ENCODE data around the gene DDX54. TPM values are rescaled to one million over a fixed set of nuclear protein-coding genes. Genes with fewer than 3 reads are reported as not detected.

Gene DDX54
- total and polyA plus RNA-seq, 12 donors: 16.5 to 52.7 (median 37.5) TPM

DNA sequence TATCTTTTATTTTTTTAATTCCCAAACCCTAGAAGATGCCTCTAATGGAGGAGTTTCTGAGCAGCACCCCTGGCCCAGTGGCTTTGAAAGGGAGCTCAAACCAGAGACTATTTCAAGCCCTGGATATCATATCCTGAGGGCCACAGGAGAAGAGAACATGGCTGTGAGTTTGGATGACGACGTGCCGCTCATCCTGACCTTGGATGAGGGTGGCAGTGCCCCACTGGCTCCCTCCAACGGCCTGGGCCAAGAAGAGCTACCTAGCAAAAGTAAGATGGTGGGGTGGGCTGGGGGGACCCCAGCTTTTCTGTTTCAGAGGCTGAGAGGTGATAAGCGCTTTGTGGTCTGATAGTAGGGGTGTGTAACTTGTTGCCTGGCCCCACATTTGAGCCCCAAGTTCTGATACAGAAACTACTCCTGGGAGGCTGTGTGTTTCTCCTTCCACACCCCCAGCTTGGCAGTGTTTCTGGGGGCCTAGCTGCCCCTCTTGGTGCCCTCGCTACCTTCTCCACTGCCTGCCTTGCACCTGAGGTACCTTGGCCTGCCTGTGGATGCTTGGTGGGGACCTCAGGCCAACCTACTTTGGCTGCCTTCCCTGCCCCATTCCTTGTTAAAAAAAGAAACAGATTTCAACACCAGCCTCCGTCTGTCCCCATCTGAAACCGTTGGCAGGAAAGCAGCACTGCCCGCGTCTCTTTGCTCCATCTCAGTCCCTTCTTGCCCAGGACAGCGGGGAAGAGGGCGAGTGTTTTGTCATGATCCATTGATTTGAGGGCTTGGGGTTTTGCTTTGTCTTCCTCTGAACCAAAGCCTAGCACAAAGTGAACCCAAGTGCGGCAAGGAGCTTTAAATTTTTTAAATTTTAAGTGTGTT lies 41.7 kb upstream of the DDX54 start:
- peaks cover 0 to 59% (median 19%) of the 10 kb centered on the region in 9 donors for H3K36me3 ChIP-seq
- WGBS, 2 donors: 48 to 62% methylated on average over 13 of the region's 13 CpGs
- H3K4me1 ChIP-seq: peaks cover 40 to 94% (median 90%) of the 10 kb centered on the region in 9 donors
- H3K27me3 ChIP-seq: no peaks in the 10 kb centered on the region
- peak; percentile 31 to 65 (median 57) for ATAC-seq
- H3K4me3 ChIP-seq: no peak overlapping the region
- peak overlapping the region; percentile 45 to 98 (median 87) for H3K27ac ChIP-seq
- intact Hi-C loops (cut with DNase I): no loop called here
- H3K9me3 ChIP-seq: no peaks in the 10 kb centered on the region
- DNase-seq: peak; percentile 43 to 67
- TF ChIP-seq, protein P1, sequence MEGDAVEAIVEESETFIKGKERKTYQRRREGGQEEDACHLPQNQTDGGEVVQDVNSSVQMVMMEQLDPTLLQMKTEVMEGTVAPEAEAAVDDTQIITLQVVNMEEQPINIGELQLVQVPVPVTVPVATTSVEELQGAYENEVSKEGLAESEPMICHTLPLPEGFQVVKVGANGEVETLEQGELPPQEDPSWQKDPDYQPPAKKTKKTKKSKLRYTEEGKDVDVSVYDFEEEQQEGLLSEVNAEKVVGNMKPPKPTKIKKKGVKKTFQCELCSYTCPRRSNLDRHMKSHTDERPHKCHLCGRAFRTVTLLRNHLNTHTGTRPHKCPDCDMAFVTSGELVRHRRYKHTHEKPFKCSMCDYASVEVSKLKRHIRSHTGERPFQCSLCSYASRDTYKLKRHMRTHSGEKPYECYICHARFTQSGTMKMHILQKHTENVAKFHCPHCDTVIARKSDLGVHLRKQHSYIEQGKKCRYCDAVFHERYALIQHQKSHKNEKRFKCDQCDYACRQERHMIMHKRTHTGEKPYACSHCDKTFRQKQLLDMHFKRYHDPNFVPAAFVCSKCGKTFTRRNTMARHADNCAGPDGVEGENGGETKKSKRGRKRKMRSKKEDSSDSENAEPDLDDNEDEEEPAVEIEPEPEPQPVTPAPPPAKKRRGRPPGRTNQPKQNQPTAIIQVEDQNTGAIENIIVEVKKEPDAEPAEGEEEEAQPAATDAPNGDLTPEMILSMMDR (IDR thresholded peaks at IDR 0.05): peak in 2 of 9 donors; percentile 27 to 28

DNA sequence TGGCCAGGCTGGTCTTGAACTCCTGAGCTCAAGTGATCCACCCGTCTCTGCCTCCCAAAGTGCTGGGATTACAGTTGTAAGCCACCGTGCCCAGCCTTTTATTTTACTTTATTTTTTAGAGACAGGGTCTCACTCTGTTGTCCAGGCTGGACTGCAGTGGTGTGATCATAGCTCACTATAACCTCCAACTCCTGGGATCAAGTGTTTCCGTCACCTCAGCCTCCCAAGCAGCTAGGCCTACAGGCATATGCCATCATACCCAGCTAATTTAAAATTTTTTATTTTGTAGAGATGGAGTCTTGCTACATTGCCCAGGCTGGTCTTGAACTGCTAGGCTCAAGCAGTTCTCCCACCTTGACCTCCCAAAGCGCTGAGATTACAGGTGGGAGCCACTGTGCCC lies 39.7 kb upstream of the DDX54 start:
- intact Hi-C loops (cut with DNase I): loop anchor here in 3 of 10 donors (5.0 kb wide), 3 partner anchors 32 to 38 kb away; partner anchors contain the start of genes DDX54 (in 1 of the 3) and RITA1 (in 1 of the 3)
- ATAC-seq: no peak

DNA sequence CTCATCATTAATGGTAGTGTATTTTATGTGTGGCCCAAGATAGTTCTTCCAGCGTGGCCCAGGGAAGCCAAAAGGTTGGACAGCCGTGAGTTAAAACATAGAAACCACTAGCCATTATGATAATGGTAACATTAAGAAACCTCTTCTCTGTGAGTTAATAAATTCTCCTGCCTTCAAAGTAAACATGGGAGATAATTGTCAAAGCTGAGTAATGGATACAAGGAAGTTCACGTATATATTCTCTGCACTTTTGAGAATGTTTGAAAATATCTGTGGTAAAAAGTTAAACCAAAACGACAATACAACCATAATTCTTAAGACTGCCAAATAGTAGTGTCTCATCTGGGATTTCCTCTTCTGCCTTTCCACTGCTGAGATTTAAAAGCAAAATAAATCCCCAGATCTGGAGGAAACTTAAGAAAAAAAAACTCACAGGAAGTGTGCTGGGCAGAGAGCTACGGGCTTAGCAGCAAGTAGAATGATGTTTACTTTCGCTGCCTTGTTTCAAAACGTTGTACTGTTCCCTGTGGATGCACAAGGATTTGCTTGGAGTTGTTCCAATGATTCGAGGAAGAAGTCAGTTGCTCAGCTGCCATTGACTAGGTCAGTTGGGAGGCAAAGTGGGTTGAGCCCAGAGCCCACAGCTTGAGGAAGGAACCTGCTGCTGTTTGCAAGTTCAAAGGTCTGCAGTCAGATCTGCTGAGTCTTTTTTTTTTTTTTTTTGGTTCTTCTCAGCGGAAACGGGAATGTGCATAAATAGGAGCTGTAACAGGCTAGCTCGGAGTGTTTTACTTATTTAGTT lies 37.7 kb upstream of the DDX54 start:
- Histone ChIP-seq H3K27ac (peak overlapping the region; percentile 88 to 99 (median 96)), H3K36me3 (peaks cover 0 to 19% (median 7%) of the 10 kb centered on the region in 9 donors), H3K9me3 (no peaks in the 10 kb centered on the region), H3K4me3 (peak overlapping the region in 9 of 10 donors; percentile 73 to 97 (median 93)), H3K4me1 (peaks cover 18 to 64% (median 56%) of the 10 kb centered on the region in 9 donors), H3K27me3 (no peaks in the 10 kb centered on the region)
- intact Hi-C loops (cut with DNase I): loop anchor here in 4 of 10 donors (2.0 to 5.0 kb wide), 5 partner anchors 34 to 76 kb away; partner anchors contain the start of genes DDX54 (in 2 of the 4) and RITA1 (in 2 of the 4)
- TF ChIP-seq, protein P1 (IDR thresholded peaks at IDR 0.05): no peak
- 6% methylated on average over 11 of the region's 11 CpGs for WGBS, 2 donors
- ATAC-seq: peak in 6 of 8 donors; percentile 18 to 39 (median 30)
- peak; percentile 57 to 82 for DNase-seq

More for the DNA sequence above, 39.7 kb upstream of the DDX54 start:
- Histone ChIP-seq H3K9me3 (no peaks in the 10 kb centered on the region), H3K27ac (peak overlapping the region in 6 of 10 donors; percentile 83 to 99 (median 96)), H3K36me3 (peaks cover 0 to 40% (median 7%) of the 10 kb centered on the region in 9 donors), H3K4me1 (peaks cover 26 to 84% (median 77%) of the 10 kb centered on the region in 9 donors), H3K4me3 (no peak overlapping the region), H3K27me3 (no peaks in the 10 kb centered on the region)
- TF ChIP-seq, protein P1 (IDR thresholded peaks at IDR 0.05): no peak
- 95 to 96% methylated on average over 4 of the region's 4 CpGs for WGBS, 2 donors
- no peak for DNase-seq

Data from heart right ventricle (tissue), 16 donors.